Renal cortical epithelial cell (primary cell): ENCODE data around the gene SLC7A6. TPM values are rescaled to one million over a fixed set of nuclear protein-coding genes. Genes with fewer than 3 reads are reported as not detected.

Source experiments
- DNase-seq: peaks from one replicate; pipeline ENCODE4 v3.0.0-alpha.2; 2011; ENCODE audit warnings: low read depth
- total RNA-seq: library from RNA; depleted of rRNA; stranded (reverse); fragments of >200 nt; gene quantifications from 2 replicates; pipeline ENCODE4 v1.2.3, GENCODE V29; 2014

The SLC7A6 gene
- total RNA-seq: 7.1 and 20.0 TPM in 2 replicates

DNA sequence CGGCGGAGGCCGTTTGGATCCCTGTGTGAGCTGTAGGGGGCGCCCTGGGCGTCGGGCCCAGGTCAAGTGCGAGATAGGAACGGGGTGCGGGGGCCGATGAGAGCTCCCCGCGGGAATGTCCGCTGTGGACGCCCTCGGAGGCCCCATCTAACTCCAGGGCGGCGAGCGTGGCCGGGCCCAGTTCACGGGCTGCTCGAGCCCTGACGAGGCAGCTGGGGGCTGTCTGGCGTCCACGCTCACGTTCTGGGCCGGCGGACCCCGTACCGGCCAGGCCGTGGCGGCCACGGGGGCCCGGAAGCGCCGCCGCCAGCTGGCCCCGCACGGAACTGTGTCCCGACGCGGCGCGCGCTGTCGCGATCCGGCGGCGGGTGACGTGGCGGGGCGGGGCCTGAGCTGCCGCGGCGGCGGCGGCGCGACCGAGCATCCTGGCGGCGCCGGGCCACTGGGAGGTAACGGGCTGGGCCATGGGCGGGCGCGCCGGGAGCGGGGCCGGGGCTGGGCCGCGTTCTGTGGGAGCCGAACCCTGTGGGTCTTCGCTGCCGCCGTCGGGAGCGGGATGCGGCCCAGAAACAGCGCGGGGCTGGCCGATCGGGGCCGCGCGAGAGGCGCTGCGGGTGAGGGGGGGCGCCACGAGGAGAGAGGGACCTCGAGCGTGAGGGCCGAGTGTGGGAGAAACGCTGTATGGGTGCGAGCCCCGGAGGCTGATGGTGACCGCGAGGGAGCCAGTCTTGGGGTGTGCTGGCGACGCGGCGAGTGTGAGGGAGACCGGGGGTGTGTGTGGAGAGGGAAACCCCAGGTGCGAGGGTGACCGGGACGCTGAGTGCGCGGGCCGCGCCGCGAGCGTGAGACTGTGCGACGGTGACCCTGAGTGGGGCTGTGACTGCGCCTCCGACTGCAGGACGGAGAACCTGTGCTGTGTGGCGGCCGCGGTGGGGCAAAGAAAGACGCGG lies at the start of gene SLC7A6:
Gene SLC7A6, plus strand, starts transcription at position 399 of the 950 bp plus-strand sequence. CDS start 10,201 bp downstream, outside the sequence.
- no peak for DNase-seq

- no peak for DNase-seq
Measured at GRCh38 chr16:68214726-68215125, 49.6 kb upstream of the SLC7A6 start.

- DNase-seq: no peak
Measured at GRCh38 chr16:68215302-68215701, 49.0 kb upstream of the SLC7A6 start.

DNA sequence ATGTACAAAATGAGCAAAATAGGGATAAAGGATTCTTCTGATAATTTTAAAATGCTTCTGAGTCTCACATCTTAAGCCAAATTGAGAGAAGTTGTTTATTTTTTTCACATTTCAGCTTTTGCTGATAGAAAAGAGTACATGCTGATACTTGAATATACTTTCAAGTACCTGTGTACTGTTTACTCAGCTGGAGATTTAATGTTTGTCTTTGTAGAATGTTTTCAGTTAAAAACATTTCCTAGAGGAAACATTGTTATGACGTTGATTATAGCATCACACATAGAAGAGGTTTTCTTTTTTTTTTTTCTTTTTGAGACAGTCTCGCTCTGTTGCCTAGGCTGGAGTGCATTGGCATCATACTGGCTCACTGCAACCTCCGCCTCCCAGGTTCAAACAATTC lies 48.1 kb upstream of the SLC7A6 start:
- DNase-seq: no peak

DNA sequence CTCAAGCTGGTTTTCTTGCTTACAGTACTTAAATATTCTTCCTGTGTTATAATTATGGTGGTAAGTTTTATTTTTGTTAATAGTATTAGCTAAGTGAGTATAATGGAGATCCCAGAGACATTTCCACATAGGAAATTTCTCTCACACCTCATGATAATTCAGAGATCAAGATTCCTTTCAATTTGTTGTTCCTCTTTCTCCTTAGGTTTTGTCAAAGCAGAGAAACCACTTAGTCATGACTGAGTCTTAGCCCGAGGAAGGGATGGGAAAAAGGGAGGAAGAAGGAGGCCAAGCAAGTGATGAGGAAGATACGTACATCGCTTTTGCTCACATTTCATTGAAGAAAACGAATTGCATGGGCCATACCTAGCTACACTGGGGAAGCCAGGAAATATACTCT lies 46.8 kb upstream of the SLC7A6 start:
- no peak for DNase-seq

DNA sequence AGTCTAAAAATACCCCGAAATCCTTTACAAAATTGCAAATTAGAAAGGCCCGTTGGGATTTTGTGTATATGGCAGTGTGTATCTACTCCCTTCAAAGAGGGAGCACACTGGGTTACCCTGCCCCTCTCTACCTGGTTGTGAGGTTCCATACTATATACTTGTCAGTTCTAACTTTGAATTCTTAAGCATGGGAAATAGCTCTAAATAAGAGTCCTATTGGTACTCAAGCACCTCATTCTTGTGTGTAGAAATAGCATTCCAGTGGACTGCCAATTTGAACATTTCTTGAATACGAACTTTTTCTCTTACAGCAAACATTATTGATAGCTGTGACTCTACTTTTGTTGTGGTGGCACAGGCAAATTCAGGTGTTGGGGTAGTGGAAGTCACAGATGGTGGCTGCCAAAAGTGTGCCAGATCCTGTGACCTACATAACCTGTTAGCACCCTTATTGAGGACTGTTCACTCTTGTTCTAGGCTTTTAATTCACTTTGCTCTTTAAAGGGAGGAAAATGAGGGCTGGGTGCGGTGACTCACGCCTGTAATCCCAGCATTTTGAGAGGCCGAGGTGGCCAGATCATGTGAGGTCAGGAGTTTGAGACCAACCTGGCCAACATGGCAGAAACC lies 44.5 kb upstream of the SLC7A6 start:
- no peak for DNase-seq

- DNase-seq: no peak
Measured at GRCh38 chr16:68223072-68223471, 41.3 kb upstream of the SLC7A6 start.

DNA sequence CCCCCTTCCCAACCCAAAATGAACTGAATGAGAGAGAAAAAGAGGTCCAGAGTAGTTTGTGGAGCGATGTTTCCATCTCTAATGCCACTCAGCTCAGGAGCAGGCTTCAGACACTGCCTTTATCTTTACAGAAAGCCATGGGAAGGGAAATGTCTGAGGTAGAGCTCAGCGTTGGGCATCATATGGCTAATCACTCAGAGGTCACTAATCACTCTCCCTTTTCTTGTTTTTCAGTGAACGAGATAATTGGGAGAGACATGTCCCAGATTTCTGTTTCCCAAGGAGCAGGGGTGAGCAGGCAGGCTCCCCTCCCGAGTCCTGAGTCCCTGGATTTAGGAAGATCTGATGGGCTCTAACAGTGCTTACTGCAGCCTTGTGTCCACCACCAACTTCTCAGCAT lies 38.2 kb upstream of the SLC7A6 start:
- no peak for DNase-seq

GRCh38 chr16:68227183-68227793 lies 37.0 kb upstream of the SLC7A6 start:
- no peak for DNase-seq

- no peak for DNase-seq
Measured at GRCh38 chr16:68227850-68228553, 36.3 kb upstream of the SLC7A6 start.

- DNase-seq: no peak
Measured at GRCh38 chr16:68228652-68229051, 35.7 kb upstream of the SLC7A6 start.

DNA sequence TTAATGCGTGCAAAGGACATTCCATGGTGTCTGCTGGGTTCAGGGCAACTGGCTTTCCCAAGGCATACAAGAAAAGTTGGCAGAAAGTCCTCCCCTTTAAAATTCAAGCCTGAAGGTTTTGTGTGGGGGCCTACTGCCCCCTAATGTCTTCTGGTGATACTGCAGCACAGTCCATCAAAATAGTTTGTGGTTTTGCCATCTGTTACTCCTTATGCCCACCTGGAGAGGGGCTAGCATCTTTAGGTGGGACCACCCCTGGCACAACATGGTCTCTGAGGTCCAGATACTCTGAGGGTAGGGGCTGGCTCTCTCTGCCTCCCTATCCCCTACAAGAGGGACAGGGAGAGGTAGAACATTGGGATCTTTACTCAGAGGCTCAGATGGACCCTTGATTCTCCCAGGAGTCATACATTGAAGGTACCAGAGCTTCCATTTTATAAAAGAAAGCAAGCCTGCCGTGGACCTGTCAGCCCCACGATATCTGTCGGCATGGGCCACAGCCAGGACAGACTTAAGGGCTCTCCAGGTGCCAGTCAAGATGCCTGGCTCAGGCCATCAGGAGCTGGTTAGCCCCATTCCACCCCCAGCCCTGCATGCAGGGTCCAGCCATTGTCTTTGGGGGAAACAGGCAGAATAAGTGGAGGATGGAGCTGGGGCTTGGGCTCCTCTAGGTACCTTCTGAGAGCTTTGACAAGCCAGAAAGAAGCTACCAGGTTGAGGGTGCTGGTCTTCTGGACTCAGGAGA lies 34.7 kb upstream of the SLC7A6 start:
- DNase-seq: peak; percentile 49

DNA sequence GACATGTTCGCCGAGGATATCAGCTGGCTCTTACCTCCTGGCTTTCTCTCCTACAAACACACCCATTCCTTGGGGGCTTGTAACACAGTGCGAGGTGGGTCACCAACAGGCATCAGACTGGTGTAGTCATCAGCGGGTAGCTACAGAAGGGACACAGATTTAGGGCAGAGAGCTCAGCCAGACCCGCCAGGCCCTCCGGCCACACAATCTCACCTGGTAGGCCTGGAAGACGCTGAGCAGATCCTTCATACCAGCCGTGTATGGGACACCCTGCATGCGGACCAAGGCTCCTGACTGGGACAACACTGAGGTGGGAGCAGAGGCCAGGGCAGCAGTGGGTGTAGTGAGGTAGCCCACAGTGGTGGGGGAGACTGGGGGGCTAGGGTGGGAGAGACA lies 34.2 kb upstream of the SLC7A6 start:
- no peak for DNase-seq

GRCh38 chr16:68230956-68231355 lies 33.4 kb upstream of the SLC7A6 start:
- no peak for DNase-seq

DNA sequence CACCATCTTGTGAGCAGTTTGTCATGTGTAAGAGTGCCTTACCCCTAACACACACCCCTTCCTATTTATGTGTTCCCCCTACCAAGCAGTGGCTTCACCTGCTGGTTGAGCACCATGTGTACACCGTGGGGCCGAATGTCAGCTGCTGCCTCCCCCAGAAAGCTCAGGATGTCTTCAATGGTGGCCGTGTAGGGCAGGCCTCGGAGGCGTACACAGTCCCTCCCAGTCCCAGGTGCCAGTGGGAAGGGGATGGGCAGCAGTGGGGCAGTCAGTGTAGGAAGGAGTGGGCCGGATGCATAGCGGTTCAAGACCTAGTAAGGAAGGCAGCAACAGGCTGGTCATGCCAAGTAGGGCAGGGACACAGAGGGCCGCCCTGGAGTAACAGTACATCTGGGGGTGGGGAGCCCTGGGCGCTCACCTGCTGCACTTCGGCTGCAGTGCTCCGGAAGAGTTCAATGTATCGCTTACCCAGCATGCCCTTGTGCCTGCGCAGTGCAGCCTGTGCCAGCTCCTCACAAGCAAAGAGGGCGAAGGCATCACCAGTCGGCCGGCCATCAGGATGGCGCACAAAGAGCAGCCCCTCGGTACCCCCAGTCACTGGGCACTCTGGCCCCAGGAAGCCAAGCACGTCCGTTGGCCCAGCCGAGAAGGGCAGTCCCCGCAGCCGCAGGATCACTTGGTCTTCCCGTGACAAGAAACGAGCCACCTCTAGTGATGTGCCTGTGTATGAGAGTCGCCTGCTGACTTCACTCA lies 32.8 kb upstream of the SLC7A6 start:
- DNase-seq: no peak

- DNase-seq: no peak
Measured at GRCh38 chr16:68232335-68232734, 32.0 kb upstream of the SLC7A6 start.

DNA sequence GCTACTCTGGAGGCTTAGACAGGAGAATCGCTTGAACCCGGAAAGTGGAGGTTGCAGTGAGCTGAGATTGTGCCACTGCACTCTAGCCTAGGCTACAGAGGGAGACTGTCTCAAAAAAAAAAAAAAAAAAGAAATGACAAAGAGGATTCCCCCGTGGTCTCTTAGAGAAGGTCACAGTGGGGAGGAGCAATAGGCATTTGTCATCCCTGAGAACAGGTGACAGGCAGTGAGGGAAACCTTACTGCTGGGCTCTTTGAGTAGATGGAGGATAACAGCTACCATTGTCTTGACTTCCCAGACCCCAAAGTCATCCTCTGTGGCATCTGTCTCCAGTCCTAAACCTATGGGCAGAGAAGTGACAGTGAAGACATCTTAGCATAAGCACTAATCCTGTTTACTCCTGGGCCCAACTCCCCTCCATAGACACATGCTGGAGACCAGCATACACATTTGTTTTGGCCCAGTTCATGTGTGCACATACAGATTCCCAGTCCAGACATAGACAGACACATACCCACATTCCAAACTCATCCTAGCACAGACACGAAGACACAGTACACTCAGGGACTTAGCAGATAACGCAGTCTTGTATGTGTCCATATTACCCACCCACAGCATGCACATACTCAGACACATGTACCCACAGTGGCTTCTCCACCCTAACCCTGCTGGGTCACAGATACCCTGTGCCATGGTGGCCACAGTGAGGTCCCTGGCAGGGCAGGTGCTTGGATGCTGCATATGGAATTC lies 31.1 kb upstream of the SLC7A6 start:
- no peak for DNase-seq

GRCh38 chr16:68233835-68234187 lies 30.5 kb upstream of the SLC7A6 start:
- no peak for DNase-seq

DNA sequence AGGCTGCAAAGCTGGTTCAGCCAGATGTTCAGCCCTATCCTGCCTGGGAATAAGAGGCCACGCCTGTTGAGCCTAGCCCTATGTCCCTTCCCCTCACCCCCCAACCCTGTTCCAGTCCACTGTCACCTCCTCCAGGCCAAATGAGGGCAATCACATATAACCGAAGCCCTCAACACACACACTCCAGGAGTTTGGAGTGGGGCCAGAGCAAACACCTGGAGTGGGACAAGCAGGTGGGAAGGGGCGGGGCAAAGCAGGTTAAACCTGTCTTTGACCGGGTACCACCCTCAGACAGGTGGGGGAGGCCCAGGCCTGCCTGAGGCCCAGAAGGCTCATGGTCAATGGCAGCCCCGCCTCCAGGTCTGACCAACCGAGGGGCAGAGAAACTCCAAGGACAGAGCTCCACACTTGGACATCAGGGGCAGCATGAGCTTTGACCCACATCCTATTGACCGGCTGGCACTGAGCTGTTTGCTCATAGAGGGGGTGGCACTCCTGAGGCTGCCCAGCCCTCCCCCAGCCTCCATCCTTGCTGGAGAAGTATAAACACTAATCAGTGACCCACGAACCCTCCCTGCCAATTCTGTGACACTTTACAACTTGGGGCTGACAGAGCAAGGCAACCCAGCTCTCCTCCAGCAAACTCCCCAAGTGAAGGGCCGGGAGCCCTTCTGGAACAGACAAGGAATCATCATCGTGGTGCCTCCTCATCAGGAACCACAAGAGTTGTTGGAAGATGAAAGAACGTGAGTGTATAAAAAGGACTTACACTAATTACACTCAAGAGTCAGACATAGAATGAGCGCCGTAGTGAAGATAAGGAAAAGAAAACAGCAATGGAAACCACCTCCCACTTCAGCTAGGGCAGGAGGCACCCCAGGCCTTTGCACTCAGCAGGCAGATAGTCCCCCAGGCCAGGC lies 29.9 kb upstream of the SLC7A6 start:
- peak; percentile 38 for DNase-seq
